HepG2 (cell line): Measurements from ENCODE around the gene BICRAL. TPM values are rescaled to one million over a fixed set of nuclear protein-coding genes. Genes with fewer than 3 reads are reported as not detected.

Experiments used
- ADNP ChIP-seq: sonication (generic); formaldehyde crosslinking; IDR thresholded peaks from 2 replicates; pipeline ENCODE4 v1.4.0; 2020; ENCODE audit warnings: missing genetic modification reagents
- CEBPG ChIP-seq: IDR thresholded peaks from 2 replicates; pipeline ENCODE4 v1.6.1; 2016
- FOXA1 ChIP-seq, 2 experiments: fragments of 450-650 bp in 1 of 2; sonication (generic) in 1 of 2; formaldehyde crosslinking in 1 of 2; IDR thresholded peaks; 2 replicates each; pipeline versions ENCODE4 v1.4.0 to v1.6.1; 2016 to 2020; ENCODE audit warnings: missing genetic modification reagents in 1 of 2
- FOXP1 ChIP-seq, 2 experiments: fragments of 450-650 bp in 1 of 2; IDR thresholded peaks; 2 replicates each; pipeline ENCODE4 v1.6.1; 2017 to 2018; ENCODE audit warnings: antibody characterized with exemption in 1 of 2
- GATA4 ChIP-seq: sonication (generic); IDR thresholded peaks from 2 replicates; pipeline ENCODE4 v1.6.1; 2016; ENCODE audit warnings: antibody characterized with exemption, low read depth, borderline replicate concordance
- KAT7 ChIP-seq: IDR thresholded peaks from 2 replicates; pipeline ENCODE4 v1.6.1; 2018; ENCODE audit warnings: borderline replicate concordance, missing compliant biosample characterization
- KDM6A ChIP-seq: IDR thresholded peaks from 2 replicates; pipeline ENCODE4 v1.6.1; 2016; ENCODE audit warnings: low read depth
- MXD1 ChIP-seq: sonication (generic); formaldehyde crosslinking; IDR thresholded peaks from 2 replicates; pipeline ENCODE4 v1.4.0; 2020; ENCODE audit warnings: mild to moderate bottlenecking, missing genetic modification reagents
- NCOA1 ChIP-seq: sonication (generic); formaldehyde crosslinking; IDR thresholded peaks from 2 replicates; pipeline ENCODE4 v1.9.0; 2021; ENCODE audit warnings: missing genetic modification reagents
- PLRG1 ChIP-seq: fragments of 450-650 bp; conservative IDR thresholded peaks from 2 replicates; pipeline ENCODE4 v1.6.1; 2016
- POLR2G ChIP-seq: fragments of 200-400 bp; formaldehyde crosslinking; IDR thresholded peaks from 2 replicates; pipeline ENCODE4 v1.6.1; 2018; ENCODE audit warnings: mild to moderate bottlenecking, low read depth, low read length, moderate library complexity
- SOX13 ChIP-seq, 3 experiments: fragments of 450-650 bp in 1 of 3; sonication (generic) in 1 of 3; formaldehyde crosslinking in 1 of 3; IDR thresholded peaks in 2 of 3; conservative IDR thresholded peaks in 1 of 3; 2 replicates each; pipeline versions ENCODE4 v1.5.0 to v1.6.1; 2016 to 2020; ENCODE audit warnings: antibody characterized with exemption in 1 of 3, mild to moderate bottlenecking in 1 of 3, missing compliant biosample characterization in 1 of 3, missing genetic modification reagents in 1 of 3, moderate library complexity in 1 of 3
- TEAD3 ChIP-seq: optimal IDR thresholded peaks from 2 replicates; pipeline ENCODE3; 2016; ENCODE audit warnings: borderline replicate concordance
- YY1 ChIP-seq: IDR thresholded peaks from 2 replicates; pipeline ENCODE4 v1.6.1; 2011; ENCODE audit warnings: low read length, low read depth, moderate library complexity, mild to moderate bottlenecking; ENCODE audit not compliant: insufficient read depth, insufficient replicate concordance
- ZBTB21 ChIP-seq: sonication (generic); formaldehyde crosslinking; IDR thresholded peaks from 2 replicates; pipeline ENCODE4 v1.4.0; 2020; ENCODE audit warnings: missing genetic modification reagents
- ZKSCAN8 ChIP-seq: IDR thresholded peaks from 2 replicates; pipeline ENCODE4 v1.6.1; 2016; ENCODE audit warnings: borderline replicate concordance, missing genetic modification reagents, missing compliant biosample characterization
- ZNF225 ChIP-seq: sonication (generic); formaldehyde crosslinking; IDR thresholded peaks from 2 replicates; pipeline ENCODE4 v1.4.0; 2020; ENCODE audit warnings: mild to moderate bottlenecking, missing genetic modification reagents
- polyA plus RNA-seq, 8 experiments: library from polyadenylated mRNA; depleted of rRNA in 3 of 8; stranded (reverse) in 7 of 8; unstranded in 1 of 8; fragments of >200 nt; fragmentation: Illumina TruSeq in 4 of 8; extraction: Trizol in 4 of 8; gene quantifications; 2 replicates each; pipeline versions ENCODE4 v1.2.1 to v1.2.3, GENCODE V29; 2011 to 2016; ENCODE audit warnings: low read depth in 4 of 8, missing spikeins in 1 of 8, mixed read lengths in 1 of 8; ENCODE audit not compliant: insufficient read depth in 1 of 8
- total RNA-seq, 5 experiments: library from RNA; depleted of rRNA; stranded (reverse); fragments of >200 nt; fragmentation: Illumina TruSeq; extraction: Trizol; gene quantifications; 2 replicates each; pipeline ENCODE4 v1.2.3, GENCODE V29; 2016; ENCODE audit warnings: low read depth in 1 of 5
- TF ChIP-seq, protein P1 (sequence below), 2 experiments: fragments of 450-650 bp in 1 of 2; sonication (generic) in 1 of 2; formaldehyde crosslinking in 1 of 2; IDR thresholded peaks; 2 replicates each; pipeline versions ENCODE4 v1.6.1 to v1.8.0; 2016 to 2022; ENCODE audit warnings: antibody characterized with exemption in 1 of 2, mild to moderate bottlenecking in 1 of 2, missing genetic modification reagents in 1 of 2
- TF ChIP-seq, protein P2 (sequence below): sonication (generic); formaldehyde crosslinking; IDR thresholded peaks from 2 replicates; pipeline ENCODE4 v1.8.0; 2023; ENCODE audit warnings: mild to moderate bottlenecking, missing genetic modification reagents

Gene BICRAL
- total and polyA plus RNA-seq, 2 of the 13 experiments (the other 11 are each of a cell fraction or from before 2014, with no cell fraction given) = 5.0 to 13.5 TPM

GRCh38 chr6:42745640-42746462, 36.0 kb upstream of the BICRAL start, which contains the start of gene TBCC (continued):
- TF ChIP-seq, protein P1, sequence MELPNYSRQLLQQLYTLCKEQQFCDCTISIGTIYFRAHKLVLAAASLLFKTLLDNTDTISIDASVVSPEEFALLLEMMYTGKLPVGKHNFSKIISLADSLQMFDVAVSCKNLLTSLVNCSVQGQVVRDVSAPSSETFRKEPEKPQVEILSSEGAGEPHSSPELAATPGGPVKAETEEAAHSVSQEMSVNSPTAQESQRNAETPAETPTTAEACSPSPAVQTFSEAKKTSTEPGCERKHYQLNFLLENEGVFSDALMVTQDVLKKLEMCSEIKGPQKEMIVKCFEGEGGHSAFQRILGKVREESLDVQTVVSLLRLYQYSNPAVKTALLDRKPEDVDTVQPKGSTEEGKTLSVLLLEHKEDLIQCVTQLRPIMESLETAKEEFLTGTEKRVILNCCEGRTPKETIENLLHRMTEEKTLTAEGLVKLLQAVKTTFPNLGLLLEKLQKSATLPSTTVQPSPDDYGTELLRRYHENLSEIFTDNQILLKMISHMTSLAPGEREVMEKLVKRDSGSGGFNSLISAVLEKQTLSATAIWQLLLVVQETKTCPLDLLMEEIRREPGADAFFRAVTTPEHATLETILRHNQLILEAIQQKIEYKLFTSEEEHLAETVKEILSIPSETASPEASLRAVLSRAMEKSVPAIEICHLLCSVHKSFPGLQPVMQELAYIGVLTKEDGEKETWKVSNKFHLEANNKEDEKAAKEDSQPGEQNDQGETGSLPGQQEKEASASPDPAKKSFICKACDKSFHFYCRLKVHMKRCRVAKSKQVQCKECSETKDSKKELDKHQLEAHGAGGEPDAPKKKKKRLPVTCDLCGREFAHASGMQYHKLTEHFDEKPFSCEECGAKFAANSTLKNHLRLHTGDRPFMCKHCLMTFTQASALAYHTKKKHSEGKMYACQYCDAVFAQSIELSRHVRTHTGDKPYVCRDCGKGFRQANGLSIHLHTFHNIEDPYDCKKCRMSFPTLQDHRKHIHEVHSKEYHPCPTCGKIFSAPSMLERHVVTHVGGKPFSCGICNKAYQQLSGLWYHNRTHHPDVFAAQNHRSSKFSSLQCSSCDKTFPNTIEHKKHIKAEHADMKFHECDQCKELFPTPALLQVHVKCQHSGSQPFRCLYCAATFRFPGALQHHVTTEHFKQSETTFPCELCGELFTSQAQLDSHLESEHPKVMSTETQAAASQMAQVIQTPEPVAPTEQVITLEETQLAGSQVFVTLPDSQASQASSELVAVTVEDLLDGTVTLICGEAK (IDR thresholded peaks at IDR 0.05) = no peak
- TF ChIP-seq, protein P1 (CRISPR knock-in tag; IDR thresholded peaks at IDR 0.05) = no peak
- TF ChIP-seq YY1 (peak; percentile 96), TEAD3 (peak; percentile 65), POLR2G (peak; percentile 99), GATA4 (0 out of 2 replicates have a peak, but pooled peaks have one; percentile 45), KDM6A (CRISPR knock-in tag) (no peak), ZNF225 (no peak), PLRG1 (no peak), FOXP1 (IDR thresholded peaks at IDR 0.05) (no peak), FOXP1 (CRISPR knock-in tag; IDR thresholded peaks at IDR 0.05) (no peak), ZBTB21 (CRISPR knock-in tag) (no peak), KAT7 (CRISPR knock-in tag) (peak; percentile 56; the same call in 1 of the 2 replicates), FOXA1 (IDR thresholded peaks at IDR 0.05) (no peak), FOXA1 (CRISPR knock-in tag; IDR thresholded peaks at IDR 0.05) (peak; percentile 40; the same call in 1 of the 2 replicates), NCOA1 (no peak), MXD1 (CRISPR knock-in tag) (no peak), CEBPG (CRISPR knock-in tag) (peak; percentile 29; the same call in 1 of the 2 replicates), SOX13 (IDR thresholded peaks at IDR 0.05) (no peak), SOX13 (CRISPR knock-in tag; conservative IDR thresholded peaks at IDR 0.05 in 1 of 2, IDR thresholded peaks at IDR 0.05 in 1 of 2) (0 out of 4 replicates have a peak, but pooled peaks of 1 of the 2 experiments have one; percentile 43), ADNP (CRISPR knock-in tag) (no peak), ZKSCAN8 (CRISPR knock-in tag) (no peak)
- TF ChIP-seq, protein P2, sequence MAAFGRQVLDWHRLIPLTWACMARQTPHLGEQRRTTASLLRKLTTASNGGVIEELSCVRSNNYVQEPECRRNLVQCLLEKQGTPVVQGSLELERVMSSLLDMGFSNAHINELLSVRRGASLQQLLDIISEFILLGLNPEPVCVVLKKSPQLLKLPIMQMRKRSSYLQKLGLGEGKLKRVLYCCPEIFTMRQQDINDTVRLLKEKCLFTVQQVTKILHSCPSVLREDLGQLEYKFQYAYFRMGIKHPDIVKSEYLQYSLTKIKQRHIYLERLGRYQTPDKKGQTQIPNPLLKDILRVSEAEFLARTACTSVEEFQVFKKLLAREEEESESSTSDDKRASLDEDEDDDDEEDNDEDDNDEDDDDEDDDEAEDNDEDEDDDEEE = no peak; the same call in 1 of the 2 replicates
